ENCODE data around the gene EPS8L3.
"Not testable (repeated sequence)": the region's sequence is repeated elsewhere in the genome, so short reads cannot be mapped to it uniquely, and the experiment has no call there.

The EPS8L3 gene

DNA sequence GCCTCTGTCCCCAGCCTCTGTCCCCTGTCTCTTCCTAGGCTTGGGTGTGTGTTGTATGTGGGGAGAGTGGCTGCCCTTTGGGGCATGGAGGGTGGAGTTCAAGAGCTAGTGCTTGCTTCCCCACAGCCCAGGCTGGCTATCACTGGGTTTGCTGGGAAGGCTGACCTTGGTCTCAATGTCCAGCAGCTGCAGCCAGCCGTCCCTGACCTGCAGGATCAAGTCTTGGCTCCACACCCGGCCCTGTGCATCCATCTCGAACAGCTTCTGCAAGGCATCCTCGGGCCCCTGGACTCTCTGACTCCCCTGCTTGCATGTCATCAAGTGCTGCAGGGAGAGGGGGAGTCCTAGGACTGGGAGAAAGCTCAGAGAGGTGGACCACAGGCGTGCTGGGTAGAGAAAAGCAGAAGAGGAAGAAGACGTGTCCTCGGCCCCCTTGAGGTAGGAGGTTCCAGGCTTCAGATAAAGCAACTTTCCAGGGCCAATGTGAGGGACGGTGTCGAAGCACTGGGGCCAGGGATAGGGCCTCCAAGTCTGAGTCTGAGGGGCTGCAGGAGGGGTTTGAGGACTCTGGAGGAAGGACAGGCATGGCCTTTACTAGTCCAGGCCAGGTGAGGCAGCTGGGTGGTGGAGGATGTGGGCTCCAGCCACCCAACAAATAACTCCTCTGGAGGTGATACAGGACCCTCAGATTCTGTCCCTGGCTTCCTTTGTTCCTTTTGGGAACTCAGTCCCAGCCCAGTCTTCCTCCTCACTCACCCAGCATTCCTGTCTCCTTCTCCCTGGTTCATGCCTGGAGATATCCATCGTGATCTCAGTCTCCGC is 4.0 kb downstream of the EPS8L3 start:
- Histone ChIP-seq H3K4me3 (ENCODE audit: low read depth in 1 of 2, low read length in 1 of 2) (no peak overlapping the region), H3K9me3 (no peaks in the 10 kb centered on the region), H3K4me1 (ENCODE audit: control insufficient read depth in 1 of 2, insufficient read depth in 1 of 2, low read depth in 1 of 2, low read length in 1 of 2) (peaks cover 13 to 15% of the 10 kb centered on the region in 2 experiments), H3K36me3 (no peaks in the 10 kb centered on the region), H3K27ac (no peak overlapping the region), H3K27me3 (no peaks in the 10 kb centered on the region)
- TF ChIP-seq, protein P1, sequence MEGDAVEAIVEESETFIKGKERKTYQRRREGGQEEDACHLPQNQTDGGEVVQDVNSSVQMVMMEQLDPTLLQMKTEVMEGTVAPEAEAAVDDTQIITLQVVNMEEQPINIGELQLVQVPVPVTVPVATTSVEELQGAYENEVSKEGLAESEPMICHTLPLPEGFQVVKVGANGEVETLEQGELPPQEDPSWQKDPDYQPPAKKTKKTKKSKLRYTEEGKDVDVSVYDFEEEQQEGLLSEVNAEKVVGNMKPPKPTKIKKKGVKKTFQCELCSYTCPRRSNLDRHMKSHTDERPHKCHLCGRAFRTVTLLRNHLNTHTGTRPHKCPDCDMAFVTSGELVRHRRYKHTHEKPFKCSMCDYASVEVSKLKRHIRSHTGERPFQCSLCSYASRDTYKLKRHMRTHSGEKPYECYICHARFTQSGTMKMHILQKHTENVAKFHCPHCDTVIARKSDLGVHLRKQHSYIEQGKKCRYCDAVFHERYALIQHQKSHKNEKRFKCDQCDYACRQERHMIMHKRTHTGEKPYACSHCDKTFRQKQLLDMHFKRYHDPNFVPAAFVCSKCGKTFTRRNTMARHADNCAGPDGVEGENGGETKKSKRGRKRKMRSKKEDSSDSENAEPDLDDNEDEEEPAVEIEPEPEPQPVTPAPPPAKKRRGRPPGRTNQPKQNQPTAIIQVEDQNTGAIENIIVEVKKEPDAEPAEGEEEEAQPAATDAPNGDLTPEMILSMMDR (IDR thresholded peaks at IDR 0.05) = no peak

DNA sequence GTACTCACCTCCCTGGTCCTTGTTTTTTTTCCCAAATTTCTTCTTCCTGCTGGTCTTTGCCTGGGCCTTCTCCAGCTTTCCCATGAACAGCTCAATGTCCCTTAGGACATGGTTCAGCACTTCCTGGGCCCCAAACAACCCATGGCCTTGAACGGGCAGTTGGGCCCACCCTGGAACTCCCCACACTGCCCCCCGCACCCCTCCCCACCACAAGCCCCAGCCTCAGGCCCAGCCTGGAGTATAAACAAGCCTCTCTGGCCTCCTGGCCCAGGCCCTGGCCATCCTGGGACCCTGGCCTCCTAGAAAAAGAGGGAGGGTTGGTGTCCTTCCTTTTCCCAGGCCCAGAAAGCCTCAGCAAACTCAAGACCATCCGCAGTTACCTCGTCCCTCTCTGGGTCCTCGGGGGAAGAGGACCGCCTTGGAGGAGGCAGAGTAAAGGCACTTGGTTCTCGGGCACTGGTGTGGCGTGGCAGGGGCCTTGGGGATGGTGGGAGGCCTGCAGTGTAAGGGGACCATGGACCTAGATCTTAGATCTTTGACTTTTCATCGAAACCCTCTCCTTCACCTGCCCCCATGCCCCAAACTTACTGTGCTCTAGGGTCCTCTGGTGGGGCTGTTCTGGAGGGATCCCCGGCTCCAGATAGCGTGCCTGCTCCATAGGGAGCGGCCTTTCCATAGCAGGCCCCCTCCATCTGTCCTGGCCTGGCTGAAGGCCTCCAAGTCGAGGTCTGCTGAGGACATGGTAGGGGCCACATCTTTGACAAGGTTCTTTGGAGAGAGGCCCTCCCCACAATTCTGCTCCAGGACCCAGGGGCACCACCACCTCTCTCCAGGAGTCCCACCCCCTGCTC is 5.6 kb downstream of the EPS8L3 start:
- peaks cover 5 to 6% of the 10 kb centered on the region in 2 experiments for H3K4me1 ChIP-seq (ENCODE audit: control insufficient read depth in 1 of 2, insufficient read depth in 1 of 2, low read depth in 1 of 2, low read length in 1 of 2)
- no peaks in the 10 kb centered on the region for H3K27me3 ChIP-seq
- no peaks in the 10 kb centered on the region for H3K36me3 ChIP-seq
- H3K27ac ChIP-seq = no peak overlapping the region
- TF ChIP-seq, protein P1 (IDR thresholded peaks at IDR 0.05) = no peak
- H3K4me3 ChIP-seq (ENCODE audit: low read depth in 1 of 2, low read length in 1 of 2) = no peak overlapping the region
- no peaks in the 10 kb centered on the region for H3K9me3 ChIP-seq

GRCh38 chr1:109756848-109757521 is 6.7 kb downstream of the EPS8L3 start:
- H3K36me3 ChIP-seq = no peaks in the 10 kb centered on the region
- no peak overlapping the region for H3K27ac ChIP-seq
- TF ChIP-seq, protein P1 (IDR thresholded peaks at IDR 0.05) = no peak
- H3K4me1 ChIP-seq (ENCODE audit: control insufficient read depth in 1 of 2, insufficient read depth in 1 of 2, low read depth in 1 of 2, low read length in 1 of 2) = no peaks in the 10 kb centered on the region
- no peak overlapping the region for H3K4me3 ChIP-seq (ENCODE audit: low read depth in 1 of 2, low read length in 1 of 2)
- H3K27me3 ChIP-seq = no peaks in the 10 kb centered on the region
- no peaks in the 10 kb centered on the region for H3K9me3 ChIP-seq

DNA sequence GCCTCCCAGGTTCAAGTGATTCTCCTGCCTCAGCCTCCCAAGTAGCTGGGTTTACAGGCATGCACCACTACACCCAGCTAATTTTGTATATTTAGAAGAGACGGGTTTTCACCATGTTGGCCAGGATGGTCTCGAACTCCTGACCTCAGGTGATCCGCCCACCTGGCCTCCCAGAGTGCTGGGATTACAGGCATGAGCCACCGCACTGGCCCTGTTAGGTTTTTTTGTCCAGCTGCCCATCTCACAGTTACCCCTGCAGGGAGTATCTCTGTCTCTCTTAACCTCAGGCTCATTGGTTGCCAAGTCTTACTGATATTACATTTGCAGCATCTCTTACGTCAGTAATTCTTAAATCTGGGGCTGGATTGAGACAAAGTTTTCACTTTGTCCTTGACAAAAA is 7.4 kb downstream of the EPS8L3 start:
- not testable (repeated sequence) for H3K27ac ChIP-seq; H3K27me3 ChIP-seq; H3K9me3 ChIP-seq; H3K4me3 ChIP-seq (ENCODE audit: low read depth in 1 of 2, low read length in 1 of 2); H3K36me3 ChIP-seq; H3K4me1 ChIP-seq (ENCODE audit: control insufficient read depth in 1 of 2, insufficient read depth in 1 of 2, low read depth in 1 of 2, low read length in 1 of 2)

- Histone ChIP-seq H3K27ac (no peak overlapping the region), H3K4me3 (ENCODE audit: low read depth in 1 of 2, low read length in 1 of 2) (no peak overlapping the region), H3K27me3 (no peaks in the 10 kb centered on the region), H3K4me1 (ENCODE audit: control insufficient read depth in 1 of 2, insufficient read depth in 1 of 2, low read depth in 1 of 2, low read length in 1 of 2) (no peaks in the 10 kb centered on the region), H3K9me3 (no peaks in the 10 kb centered on the region), H3K36me3 (no peaks in the 10 kb centered on the region)
- TF ChIP-seq, protein P1 (IDR thresholded peaks at IDR 0.05) = no peak
These were observed 9.0 kb downstream of the EPS8L3 start for GRCh38 chr1:109754738-109755137.
